Measurements from ENCODE around the gene EDRF1.

Gene EDRF1

DNA sequence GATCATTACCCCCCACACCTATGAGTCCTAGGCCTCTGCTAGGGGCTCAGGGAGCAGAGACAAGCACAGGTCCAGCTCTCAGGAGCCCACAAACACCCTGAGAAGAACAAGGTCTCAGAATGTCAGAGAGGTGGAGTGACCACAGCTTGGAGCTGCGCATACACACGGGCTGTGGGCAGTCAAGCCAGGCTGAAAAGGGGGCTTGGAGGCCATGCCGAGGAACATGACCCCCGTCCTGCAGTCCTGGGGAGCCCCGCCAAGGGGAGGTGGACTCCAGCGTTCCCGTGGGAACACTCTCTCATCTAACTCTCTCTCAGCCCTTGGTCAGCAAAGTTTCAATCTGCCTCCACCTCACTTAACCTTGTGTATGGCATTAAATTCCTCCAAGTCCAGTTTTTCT is 63.9 kb downstream of the EDRF1 start:
- Histone ChIP-seq H3K9me3 (ENCODE audit: control insufficient read depth, low read length) (no peaks in the 10 kb centered on the region), H3K36me3 (ENCODE audit: control insufficient read depth, insufficient read depth, low read length) (no peaks in the 10 kb centered on the region), H3K4me1 (ENCODE audit: control insufficient read depth, insufficient read depth, low read length) (no peaks in the 10 kb centered on the region), H3K4me3 (ENCODE audit: insufficient read depth, low read depth, low read length) (no peak overlapping the region), H3K27me3 (ENCODE audit: control insufficient read depth, insufficient read depth, low read length, poor library complexity, severe bottlenecking) (no peaks in the 10 kb centered on the region), H3K27ac (ENCODE audit: insufficient read depth, low read depth, low read length, poor library complexity, severe bottlenecking) (no peak overlapping the region)
- WGBS, 2 experiments = 93 to 96% methylated on average over 7 of the region's 7 CpGs

DNA sequence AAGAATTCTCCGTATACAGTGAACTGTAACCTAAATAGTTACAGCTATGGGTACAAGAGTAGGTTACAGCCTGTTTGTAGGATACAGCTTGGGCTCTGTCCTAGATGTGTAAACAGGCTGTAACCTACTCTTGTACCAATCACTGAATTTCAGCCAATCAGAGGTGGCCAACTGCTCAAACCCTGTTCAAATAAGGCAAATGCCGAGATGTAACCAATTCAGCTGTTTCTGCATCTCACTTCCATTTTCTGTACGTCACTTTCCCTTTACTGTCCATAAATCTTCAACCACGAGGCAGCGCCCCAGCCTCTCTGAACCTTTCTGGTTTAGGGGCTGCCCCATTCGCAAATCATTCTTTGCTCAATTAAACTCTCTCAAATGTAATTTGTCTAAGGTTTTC is 64.4 kb downstream of the EDRF1 start:
- no peak overlapping the region for H3K4me3 ChIP-seq (ENCODE audit: insufficient read depth, low read depth, low read length)
- no peak overlapping the region for H3K27ac ChIP-seq (ENCODE audit: insufficient read depth, low read depth, low read length, poor library complexity, severe bottlenecking)
- H3K36me3 ChIP-seq (ENCODE audit: control insufficient read depth, insufficient read depth, low read length) = no peaks in the 10 kb centered on the region
- H3K4me1 ChIP-seq (ENCODE audit: control insufficient read depth, insufficient read depth, low read length) = no peaks in the 10 kb centered on the region
- no peaks in the 10 kb centered on the region for H3K27me3 ChIP-seq (ENCODE audit: control insufficient read depth, insufficient read depth, low read length, poor library complexity, severe bottlenecking)
- no peaks in the 10 kb centered on the region for H3K9me3 ChIP-seq (ENCODE audit: control insufficient read depth, low read length)
- 96 to 98% methylated on average over 5 to 6 of the region's 6 CpGs for WGBS, 2 experiments

DNA sequence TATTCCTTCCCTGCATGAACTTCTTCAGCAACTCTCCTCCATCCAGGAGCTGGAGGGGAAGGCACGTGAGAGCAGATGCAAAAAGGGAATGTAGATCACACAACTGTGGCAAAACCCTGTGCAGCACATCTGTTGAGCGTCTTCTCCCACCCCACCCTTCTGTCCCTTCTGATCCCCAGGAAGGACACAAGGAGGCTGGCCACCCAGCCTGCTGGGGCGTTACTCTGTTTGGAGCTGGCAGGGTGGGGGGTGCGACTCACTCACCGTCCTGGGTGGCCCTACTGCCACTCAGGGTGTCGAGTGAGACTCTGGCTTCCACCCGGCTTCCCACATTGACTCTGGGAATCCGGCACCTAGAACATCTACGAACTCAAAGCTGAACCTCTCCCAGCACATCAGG is 66.3 kb downstream of the EDRF1 start:
- Histone ChIP-seq H3K27me3 (ENCODE audit: control insufficient read depth, insufficient read depth, low read length, poor library complexity, severe bottlenecking) (no peaks in the 10 kb centered on the region), H3K27ac (ENCODE audit: insufficient read depth, low read depth, low read length, poor library complexity, severe bottlenecking) (no peak overlapping the region), H3K36me3 (ENCODE audit: control insufficient read depth, insufficient read depth, low read length) (no peaks in the 10 kb centered on the region), H3K9me3 (ENCODE audit: control insufficient read depth, low read length) (no peaks in the 10 kb centered on the region), H3K4me3 (ENCODE audit: insufficient read depth, low read depth, low read length) (no peak overlapping the region), H3K4me1 (ENCODE audit: control insufficient read depth, insufficient read depth, low read length) (no peaks in the 10 kb centered on the region)
- 72% methylated on average over 8 to 9 of the region's 9 CpGs for WGBS, 2 experiments

DNA sequence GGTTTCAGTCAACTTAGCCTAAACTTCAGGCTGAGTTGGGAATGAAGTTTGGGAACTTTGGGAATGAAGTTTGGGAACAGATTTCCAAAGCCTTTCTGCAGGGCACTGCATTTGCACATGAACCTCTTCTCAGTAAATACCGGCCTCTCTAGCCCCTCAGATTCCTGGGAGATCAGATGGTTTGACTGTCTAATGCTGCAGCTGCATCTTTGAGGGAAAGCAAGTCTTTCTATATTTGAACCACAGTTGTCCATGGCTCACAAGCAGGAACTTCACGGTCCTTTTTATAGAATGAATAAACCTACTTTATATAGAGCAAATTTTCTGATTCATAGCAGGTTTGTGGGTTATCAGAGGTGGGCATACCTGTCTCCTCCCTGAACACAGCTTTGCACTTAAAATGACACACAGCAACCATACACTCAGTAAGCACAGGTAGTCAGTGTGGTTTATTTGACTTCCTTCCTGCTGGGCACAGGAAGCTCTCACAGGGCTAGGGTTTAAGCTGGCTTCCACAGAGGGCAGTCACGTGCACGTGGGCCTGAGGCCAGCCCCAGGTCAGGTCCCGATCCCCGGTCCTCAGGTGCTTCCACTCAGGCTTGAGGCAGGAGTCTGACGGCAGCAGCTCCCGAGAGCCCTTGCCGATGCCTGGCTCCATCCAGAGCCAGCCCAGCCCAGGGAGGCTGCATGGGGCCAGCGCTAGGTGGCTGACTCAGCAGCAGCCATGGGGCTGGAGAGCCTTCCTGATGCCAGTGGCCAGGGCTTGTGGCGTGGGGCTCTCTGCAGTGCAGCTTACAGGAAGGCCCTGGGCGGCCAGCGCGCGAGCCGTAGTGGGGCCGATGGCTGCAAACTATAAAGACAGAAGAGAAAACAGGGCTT is 68.9 kb downstream of the EDRF1 start:
- peaks cover 7% of the 10 kb centered on the region for H3K36me3 ChIP-seq (ENCODE audit: control insufficient read depth, insufficient read depth, low read length)
- no peaks in the 10 kb centered on the region for H3K9me3 ChIP-seq (ENCODE audit: control insufficient read depth, low read length)
- 90 to 91% methylated on average over 16 of the region's 17 CpGs for WGBS, 2 experiments
- no peak overlapping the region for H3K4me3 ChIP-seq (ENCODE audit: insufficient read depth, low read depth, low read length)
- H3K27ac ChIP-seq (ENCODE audit: insufficient read depth, low read depth, low read length, poor library complexity, severe bottlenecking) = no peak overlapping the region
- H3K4me1 ChIP-seq (ENCODE audit: control insufficient read depth, insufficient read depth, low read length) = no peaks in the 10 kb centered on the region
- no peaks in the 10 kb centered on the region for H3K27me3 ChIP-seq (ENCODE audit: control insufficient read depth, insufficient read depth, low read length, poor library complexity, severe bottlenecking)

DNA sequence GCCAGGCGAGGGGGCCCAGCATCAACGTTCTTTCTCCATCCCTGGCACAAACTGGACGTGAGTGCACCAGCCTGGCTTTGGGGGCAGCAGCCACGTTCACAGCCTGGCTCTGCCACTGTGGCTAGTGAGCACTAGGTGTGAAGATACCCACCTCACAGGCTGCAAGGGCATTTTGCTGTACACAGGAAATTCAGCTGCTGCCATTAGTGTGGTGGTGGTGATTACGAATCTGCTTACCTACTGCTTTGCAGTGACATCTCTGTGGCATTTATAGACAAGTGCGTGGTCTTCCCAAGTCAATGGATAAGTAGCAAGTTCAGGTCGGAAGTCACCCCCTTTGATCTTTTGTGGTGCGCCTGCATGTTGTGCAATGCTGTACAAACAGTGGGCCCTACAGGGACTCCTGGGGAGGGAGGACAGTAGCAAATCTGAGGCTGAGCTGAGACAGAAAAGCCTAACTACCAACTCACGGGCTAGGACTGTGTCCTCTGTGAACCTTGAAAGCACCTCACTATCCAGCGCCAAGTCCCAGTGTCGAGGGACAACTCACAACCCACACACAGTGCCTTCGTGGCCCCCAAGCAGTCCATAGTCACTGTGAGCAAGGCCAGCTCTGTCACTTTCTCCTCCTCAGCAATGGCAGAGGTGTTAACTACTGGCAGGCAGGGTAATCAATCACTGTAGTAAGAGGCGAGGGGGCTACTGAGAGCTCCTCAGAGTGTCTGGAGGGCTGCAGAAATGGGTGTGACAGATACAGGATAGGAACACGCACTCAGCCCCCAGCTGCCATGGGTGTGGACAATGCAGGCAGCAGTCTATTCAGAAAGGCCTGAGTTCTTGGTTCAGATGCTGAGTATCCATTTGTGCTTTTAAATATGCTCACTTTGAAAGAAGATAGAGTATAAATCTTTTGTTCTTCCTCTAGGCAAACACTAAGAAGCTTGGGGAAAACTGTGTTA is 73.1 kb downstream of the EDRF1 start:
- peaks cover 7% of the 10 kb centered on the region for H3K36me3 ChIP-seq (ENCODE audit: control insufficient read depth, insufficient read depth, low read length)
- no peaks in the 10 kb centered on the region for H3K9me3 ChIP-seq (ENCODE audit: control insufficient read depth, low read length)

DNA sequence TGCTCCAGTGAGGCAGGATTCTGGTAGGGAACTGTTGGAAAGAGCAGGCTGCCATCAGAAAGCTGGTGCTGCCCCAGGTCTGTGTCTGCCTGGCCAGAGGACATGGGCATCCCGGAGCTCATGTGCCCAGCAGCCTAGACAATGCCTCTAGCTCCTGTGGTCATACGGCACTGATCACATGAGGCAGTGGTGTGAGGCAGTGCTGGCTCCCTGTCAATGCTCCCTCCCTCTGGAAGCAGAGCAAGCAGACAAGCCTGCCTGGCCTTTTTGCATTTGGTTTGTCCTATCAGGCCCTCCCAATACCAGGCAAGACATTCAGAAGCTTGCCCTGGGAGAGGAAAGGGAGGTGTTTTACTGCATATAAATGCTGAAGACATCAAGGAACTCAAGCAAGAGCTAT is 75.6 kb downstream of the EDRF1 start:
- Histone ChIP-seq H3K4me3 (ENCODE audit: insufficient read depth, low read depth, low read length) (no peak overlapping the region), H3K9me3 (ENCODE audit: control insufficient read depth, low read length) (no peaks in the 10 kb centered on the region), H3K27me3 (ENCODE audit: control insufficient read depth, insufficient read depth, low read length, poor library complexity, severe bottlenecking) (no peaks in the 10 kb centered on the region), H3K27ac (ENCODE audit: insufficient read depth, low read depth, low read length, poor library complexity, severe bottlenecking) (no peak overlapping the region), H3K36me3 (ENCODE audit: control insufficient read depth, insufficient read depth, low read length) (peaks cover 7% of the 10 kb centered on the region), H3K4me1 (ENCODE audit: control insufficient read depth, insufficient read depth, low read length) (no peaks in the 10 kb centered on the region)
- 89 to 93% methylated on average over 2 of the region's 2 CpGs for WGBS, 2 experiments

More for the DNA sequence above, 73.1 kb downstream of the EDRF1 start:
- Histone ChIP-seq H3K27me3 (ENCODE audit: control insufficient read depth, insufficient read depth, low read length, poor library complexity, severe bottlenecking) (no peaks in the 10 kb centered on the region), H3K4me3 (ENCODE audit: insufficient read depth, low read depth, low read length) (no peak overlapping the region), H3K27ac (ENCODE audit: insufficient read depth, low read depth, low read length, poor library complexity, severe bottlenecking) (no peak overlapping the region), H3K4me1 (ENCODE audit: control insufficient read depth, insufficient read depth, low read length) (no peaks in the 10 kb centered on the region)
- 94% methylated on average over 14 of the region's 14 CpGs for WGBS, 2 experiments

DNA sequence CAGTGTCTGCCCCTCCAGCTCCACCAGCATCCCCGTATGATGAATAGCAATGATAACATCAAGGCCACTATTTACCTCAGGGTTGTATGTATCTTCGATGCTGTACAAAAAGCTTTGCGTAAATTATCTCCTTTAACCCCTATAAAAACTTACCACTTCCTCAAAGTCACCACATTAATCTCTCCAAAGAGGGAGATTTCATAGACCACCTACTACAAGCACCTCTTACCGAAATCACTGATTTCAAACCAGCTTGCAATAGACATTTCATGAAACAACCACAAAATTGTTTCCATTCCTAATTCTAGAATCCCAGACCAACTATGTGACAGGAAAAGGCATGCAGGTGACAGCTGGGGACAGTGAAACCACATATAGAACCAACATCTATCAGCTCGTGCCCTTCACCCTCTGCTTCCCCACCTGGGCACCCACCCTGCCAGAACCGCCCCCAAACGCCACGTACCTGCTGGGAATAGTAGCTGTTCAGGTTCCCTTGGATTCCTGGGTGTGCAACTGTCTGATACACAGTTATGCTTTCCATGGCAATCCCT is 76.2 kb downstream of the EDRF1 start:
- Histone ChIP-seq H3K9me3 (ENCODE audit: control insufficient read depth, low read length) (no peaks in the 10 kb centered on the region), H3K36me3 (ENCODE audit: control insufficient read depth, insufficient read depth, low read length) (peaks cover 7% of the 10 kb centered on the region), H3K27ac (ENCODE audit: insufficient read depth, low read depth, low read length, poor library complexity, severe bottlenecking) (no peak overlapping the region), H3K27me3 (ENCODE audit: control insufficient read depth, insufficient read depth, low read length, poor library complexity, severe bottlenecking) (no peaks in the 10 kb centered on the region), H3K4me1 (ENCODE audit: control insufficient read depth, insufficient read depth, low read length) (no peaks in the 10 kb centered on the region), H3K4me3 (ENCODE audit: insufficient read depth, low read depth, low read length) (no peak overlapping the region)
- WGBS, 2 experiments = 81 to 83% methylated on average over 8 of the region's 8 CpGs

DNA sequence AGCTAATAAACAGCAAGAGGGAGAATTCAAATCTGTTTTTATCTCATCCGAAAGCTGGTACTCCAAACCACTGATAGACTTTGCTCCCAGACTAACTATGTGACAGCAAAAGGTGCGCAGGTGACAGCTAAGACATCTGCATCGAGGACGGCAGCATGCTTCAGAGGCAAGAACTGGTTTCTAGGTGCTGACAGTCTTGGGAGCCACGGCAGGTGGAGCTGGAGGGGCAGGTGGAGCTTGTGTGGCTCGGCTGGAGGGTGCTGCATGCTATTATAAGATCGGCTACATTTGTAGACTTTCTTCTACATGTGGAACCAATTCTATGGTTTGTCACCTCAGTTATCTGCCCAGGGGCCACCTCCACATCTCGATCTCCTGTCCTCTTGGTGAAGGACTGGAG is 77.9 kb downstream of the EDRF1 start:
- no peak overlapping the region for H3K27ac ChIP-seq (ENCODE audit: insufficient read depth, low read depth, low read length, poor library complexity, severe bottlenecking)
- H3K4me1 ChIP-seq (ENCODE audit: control insufficient read depth, insufficient read depth, low read length) = no peaks in the 10 kb centered on the region
- WGBS, 2 experiments = 95% methylated on average over 8 of the region's 8 CpGs

DNA sequence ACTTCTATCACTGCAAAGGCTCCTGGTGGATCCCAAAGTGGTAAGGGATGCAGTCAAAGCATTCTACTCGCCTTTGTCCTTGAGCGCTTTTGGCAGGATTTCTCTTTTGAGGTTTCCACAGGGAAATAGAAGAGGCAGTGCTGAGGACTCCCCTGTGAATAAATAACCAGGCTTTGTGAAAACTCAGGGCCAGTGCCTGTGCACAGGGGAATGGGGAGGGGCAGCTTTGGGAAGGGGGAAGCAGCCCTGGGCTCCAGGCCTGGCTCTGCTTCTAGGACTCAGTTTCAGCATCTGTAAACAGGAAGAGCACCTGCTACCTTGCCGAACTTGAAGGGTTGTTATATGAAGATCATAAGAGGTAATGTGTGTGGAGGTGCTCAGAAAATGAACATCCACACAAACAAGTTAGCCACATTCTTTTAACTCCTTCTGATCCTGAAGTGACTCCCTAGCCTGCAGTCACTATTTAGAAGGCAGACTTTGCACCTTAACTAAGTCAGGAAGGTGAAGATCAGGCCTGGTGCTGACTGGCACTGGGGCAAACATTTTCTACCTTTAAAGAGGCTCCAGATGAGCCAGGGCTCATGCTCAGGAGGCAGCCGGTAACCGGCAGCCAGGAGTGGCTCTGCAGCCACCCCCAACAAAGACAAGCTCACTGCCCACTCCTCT is 78.6 kb downstream of the EDRF1 start:
- H3K36me3 ChIP-seq (ENCODE audit: control insufficient read depth, insufficient read depth, low read length) = no peaks in the 10 kb centered on the region
- H3K9me3 ChIP-seq (ENCODE audit: control insufficient read depth, low read length) = no peaks in the 10 kb centered on the region
- WGBS, 2 experiments = 56 to 58% methylated on average over 5 of the region's 5 CpGs

More for the DNA sequence above, 77.9 kb downstream of the EDRF1 start:
- Histone ChIP-seq H3K27me3 (ENCODE audit: control insufficient read depth, insufficient read depth, low read length, poor library complexity, severe bottlenecking) (no peaks in the 10 kb centered on the region), H3K9me3 (ENCODE audit: control insufficient read depth, low read length) (no peaks in the 10 kb centered on the region), H3K4me3 (ENCODE audit: insufficient read depth, low read depth, low read length) (no peak overlapping the region), H3K36me3 (ENCODE audit: control insufficient read depth, insufficient read depth, low read length) (peaks cover 4% of the 10 kb centered on the region)

More for the DNA sequence above, 78.6 kb downstream of the EDRF1 start:
- Histone ChIP-seq H3K27me3 (ENCODE audit: control insufficient read depth, insufficient read depth, low read length, poor library complexity, severe bottlenecking) (no peaks in the 10 kb centered on the region), H3K27ac (ENCODE audit: insufficient read depth, low read depth, low read length, poor library complexity, severe bottlenecking) (no peak overlapping the region), H3K4me3 (ENCODE audit: insufficient read depth, low read depth, low read length) (no peak overlapping the region), H3K4me1 (ENCODE audit: control insufficient read depth, insufficient read depth, low read length) (no peaks in the 10 kb centered on the region)

All from ectodermal cell (in vitro differentiated cells).